Smooth muscle cell (in vitro differentiated cells): ENCODE data around the gene SYCN. TPM values are rescaled to one million over a fixed set of nuclear protein-coding genes. Genes with fewer than 3 reads are reported as not detected.

Experiments used
- DNase-seq: peaks from one replicate; lab custom pipeline; 2025; ENCODE audit not compliant: unreplicated experiment; lab: John Stamatoyannopoulos, UW
- H2AFZ ChIP-seq: fragments of 200-600 bp; sonication (generic); 2 replicates; pipeline ENCODE4 v1.6.0; 2016; ENCODE audit warnings: antibody characterized with exemption, low read depth, mild to moderate bottlenecking
- H3F3A ChIP-seq: fragments of 200-600 bp; sonication (generic); 2 replicates; pipeline ENCODE4 v1.6.0; 2017; ENCODE audit warnings: antibody characterized with exemption, low read depth
- H3K27ac ChIP-seq: fragments of 200-600 bp; sonication (generic); 2 replicates; pipeline ENCODE4 v1.5.1; 2016; ENCODE audit warnings: low read depth, mild to moderate bottlenecking
- H3K27me3 ChIP-seq: fragments of 200-600 bp; sonication (generic); 2 replicates; pipeline ENCODE4 v1.6.1; 2016; ENCODE audit warnings: low read depth, mild to moderate bottlenecking
- H3K36me3 ChIP-seq: fragments of 200-600 bp; sonication (generic); 2 replicates; pipeline ENCODE4 v1.5.1; 2016; ENCODE audit warnings: low read depth
- H3K4me1 ChIP-seq: fragments of 200-600 bp; sonication (generic); 2 replicates; pipeline ENCODE4 v1.5.1; 2016; ENCODE audit warnings: low read depth
- H3K4me2 ChIP-seq: fragments of 200-600 bp; sonication (generic); 2 replicates; pipeline ENCODE4 v1.6.0; 2016; ENCODE audit warnings: mild to moderate bottlenecking
- H3K4me3 ChIP-seq: fragments of 200-600 bp; sonication (generic); 2 replicates; pipeline ENCODE4 v1.5.1; 2016; ENCODE audit warnings: mild to moderate bottlenecking
- H3K79me2 ChIP-seq: fragments of 200-600 bp; sonication (generic); 2 replicates; pipeline ENCODE4 v1.6.0; 2016; ENCODE audit warnings: low read depth, mild to moderate bottlenecking
- H3K9ac ChIP-seq: fragments of 200-600 bp; sonication (generic); 2 replicates; pipeline ENCODE4 v1.6.0; 2016; ENCODE audit warnings: low read depth
- H3K9me3 ChIP-seq: fragments of 200-600 bp; sonication (generic); replicated peaks from 2 replicates; pipeline ENCODE4 v1.5.1; 2016; ENCODE audit warnings: low read depth
- H4K20me1 ChIP-seq: fragments of 200-600 bp; sonication (generic); 2 replicates; pipeline ENCODE4 v1.6.0; 2016; ENCODE audit warnings: low read depth
- WGBS: methylation state at CpG from one replicate; pipeline ENCODE4 v1.1.7; 2016; ENCODE audit warnings: low lambda C conversion rate; 5-methylcytosine and 5-hydroxymethylcytosine counted together
- polyA plus RNA-seq: library from polyadenylated mRNA; unstranded; fragments of >200 nt; fragmentation: Nextera tagmentation; extraction: Ambion mirVana; gene quantifications from 2 replicates; pipeline ENCODE4 v1.2.1, GENCODE V29; 2016
- total RNA-seq: library from RNA; depleted of rRNA; stranded (reverse); fragments of >200 nt; gene quantifications from 2 replicates; pipeline ENCODE4 v1.2.3, GENCODE V29; 2014
- TF ChIP-seq, protein P1 (sequence below): fragments of 200-600 bp; sonication (generic); IDR thresholded peaks from 2 replicates; pipeline ENCODE4 v1.5.1; 2017; ENCODE audit warnings: borderline replicate concordance, mild to moderate bottlenecking, antibody characterized with exemption; ENCODE audit not compliant: insufficient read depth, poor library complexity, severe bottlenecking

Gene SYCN
- total and polyA plus RNA-seq, 2 experiments from 2014 or later, result not detected

DNA sequence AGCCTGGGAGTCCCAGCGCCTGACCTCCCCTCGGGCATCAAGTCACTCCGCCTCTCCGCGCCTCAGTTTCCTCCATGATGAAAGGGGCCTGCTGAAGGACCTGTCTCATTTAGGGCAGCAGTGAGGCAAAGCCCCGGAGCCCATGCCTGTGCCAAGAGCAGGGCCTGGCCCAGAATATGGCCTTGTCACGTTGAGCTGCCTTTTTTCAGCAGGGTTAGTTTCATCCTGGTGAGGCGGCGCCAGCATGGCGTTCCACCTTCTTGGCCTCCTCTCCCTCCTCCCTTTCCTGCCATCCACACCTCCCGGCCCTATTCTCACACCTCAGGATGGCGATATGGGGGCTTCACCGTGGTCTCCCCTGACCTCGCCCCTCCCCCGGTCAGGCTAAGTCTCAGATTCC is 48.3 kb downstream of the SYCN start:
- H3K4me2 ChIP-seq, result peak overlapping the region; percentile 79
- no peak overlapping the region for H2AFZ ChIP-seq
- H4K20me1 ChIP-seq, result peaks cover 88% of the 10 kb centered on the region
- peaks cover 16% of the 10 kb centered on the region for H3K4me1 ChIP-seq
- H3K27me3 ChIP-seq, result no peaks in the 10 kb centered on the region
- H3K9me3 ChIP-seq, result no peaks in the 10 kb centered on the region
- WGBS, result 96% methylated on average over 15 of the region's 15 CpGs
- H3K27ac ChIP-seq, result no peak overlapping the region
- TF ChIP-seq, protein P1, sequence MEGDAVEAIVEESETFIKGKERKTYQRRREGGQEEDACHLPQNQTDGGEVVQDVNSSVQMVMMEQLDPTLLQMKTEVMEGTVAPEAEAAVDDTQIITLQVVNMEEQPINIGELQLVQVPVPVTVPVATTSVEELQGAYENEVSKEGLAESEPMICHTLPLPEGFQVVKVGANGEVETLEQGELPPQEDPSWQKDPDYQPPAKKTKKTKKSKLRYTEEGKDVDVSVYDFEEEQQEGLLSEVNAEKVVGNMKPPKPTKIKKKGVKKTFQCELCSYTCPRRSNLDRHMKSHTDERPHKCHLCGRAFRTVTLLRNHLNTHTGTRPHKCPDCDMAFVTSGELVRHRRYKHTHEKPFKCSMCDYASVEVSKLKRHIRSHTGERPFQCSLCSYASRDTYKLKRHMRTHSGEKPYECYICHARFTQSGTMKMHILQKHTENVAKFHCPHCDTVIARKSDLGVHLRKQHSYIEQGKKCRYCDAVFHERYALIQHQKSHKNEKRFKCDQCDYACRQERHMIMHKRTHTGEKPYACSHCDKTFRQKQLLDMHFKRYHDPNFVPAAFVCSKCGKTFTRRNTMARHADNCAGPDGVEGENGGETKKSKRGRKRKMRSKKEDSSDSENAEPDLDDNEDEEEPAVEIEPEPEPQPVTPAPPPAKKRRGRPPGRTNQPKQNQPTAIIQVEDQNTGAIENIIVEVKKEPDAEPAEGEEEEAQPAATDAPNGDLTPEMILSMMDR, result no peak
- DNase-seq, result no peak
- no peak overlapping the region for H3K4me3 ChIP-seq
- no peak overlapping the region for H3K9ac ChIP-seq
- no peaks in the 10 kb centered on the region for H3K36me3 ChIP-seq
- peaks cover 47% of the 10 kb centered on the region for H3K79me2 ChIP-seq
- peaks cover 7% of the 10 kb centered on the region for H3F3A ChIP-seq

DNA sequence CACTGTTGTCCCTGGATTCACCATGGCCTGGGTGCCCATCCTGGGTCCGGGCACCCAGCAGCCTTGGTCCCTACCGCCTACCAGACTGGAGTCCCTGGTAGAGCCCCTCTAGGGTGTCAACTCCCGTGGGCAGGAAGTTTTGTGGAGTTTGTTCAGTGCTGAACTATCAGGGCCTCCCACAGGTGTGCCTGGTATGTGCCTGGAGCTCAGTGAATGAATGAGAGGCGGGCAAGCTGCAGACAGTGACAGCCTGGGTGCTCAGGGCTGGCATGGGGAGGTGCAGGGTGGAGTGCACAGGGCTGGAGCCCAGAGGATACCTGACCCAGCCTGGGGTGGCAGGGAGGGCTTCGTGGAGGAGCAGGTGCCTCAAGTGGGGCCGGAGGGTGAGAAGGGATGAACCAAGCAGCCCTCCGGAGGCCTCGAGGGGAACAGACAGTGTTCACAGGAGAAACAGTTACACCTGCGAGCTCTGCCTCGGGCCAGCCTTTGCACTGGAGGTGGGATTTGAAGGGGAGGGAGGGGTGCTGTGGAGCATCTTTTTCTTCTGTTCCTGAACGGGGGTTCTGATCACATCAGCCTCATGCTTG is 48.9 kb downstream of the SYCN start:
- peaks cover 53% of the 10 kb centered on the region for H3K79me2 ChIP-seq

DNA sequence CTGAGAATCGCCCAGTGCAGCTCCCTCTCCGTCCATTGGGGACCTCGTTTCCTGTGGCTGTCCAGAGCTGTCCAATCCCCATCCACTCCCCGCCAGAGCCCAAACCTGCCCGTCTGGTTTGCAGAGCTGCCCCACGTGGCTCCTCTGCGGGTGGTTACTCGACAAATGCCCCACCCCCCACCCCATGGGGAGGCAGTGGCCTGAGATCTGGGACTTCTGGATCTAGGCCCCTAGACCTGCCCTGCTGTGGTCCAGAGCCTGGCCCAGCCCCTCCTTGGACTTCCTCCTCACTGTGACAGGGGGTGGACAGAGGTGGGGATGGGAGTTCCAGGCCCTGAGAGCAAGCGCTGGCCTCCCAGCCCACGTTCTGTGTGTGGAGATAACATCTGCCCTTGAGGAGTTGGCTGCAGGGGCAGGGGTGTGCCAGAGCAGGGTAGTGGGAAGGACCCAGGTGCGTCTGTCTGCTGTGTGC is 49.4 kb downstream of the SYCN start:
- Histone ChIP-seq H3K9me3 (no peaks in the 10 kb centered on the region), H2AFZ (no peak overlapping the region), H3K36me3 (no peaks in the 10 kb centered on the region), H3K27ac (peak overlapping the region; percentile 47), H3K4me2 (no peak overlapping the region), H3K4me1 (peaks cover 16% of the 10 kb centered on the region), H4K20me1 (peaks cover 87% of the 10 kb centered on the region), H3K79me2 (peaks cover 58% of the 10 kb centered on the region), H3F3A (no peaks in the 10 kb centered on the region), H3K27me3 (no peaks in the 10 kb centered on the region), H3K4me3 (no peak overlapping the region), H3K9ac (no peak overlapping the region)
- WGBS, result 57% methylated on average over 11 of the region's 11 CpGs
- DNase-seq, result no peak
- TF ChIP-seq, protein P1, result no peak

More for the DNA sequence above, 48.9 kb downstream of the SYCN start:
- 85% methylated on average over 11 of the region's 11 CpGs for WGBS
- Histone ChIP-seq H3K4me3 (no peak overlapping the region), H3K4me2 (no peak overlapping the region), H2AFZ (no peak overlapping the region), H3F3A (peaks cover 5% of the 10 kb centered on the region), H3K4me1 (peaks cover 16% of the 10 kb centered on the region), H4K20me1 (peaks cover 87% of the 10 kb centered on the region), H3K27ac (peak overlapping the region; percentile 47), H3K27me3 (no peaks in the 10 kb centered on the region), H3K9ac (no peak overlapping the region), H3K9me3 (no peaks in the 10 kb centered on the region), H3K36me3 (no peaks in the 10 kb centered on the region)
- no peak for DNase-seq
- TF ChIP-seq, protein P1, result no peak

DNA sequence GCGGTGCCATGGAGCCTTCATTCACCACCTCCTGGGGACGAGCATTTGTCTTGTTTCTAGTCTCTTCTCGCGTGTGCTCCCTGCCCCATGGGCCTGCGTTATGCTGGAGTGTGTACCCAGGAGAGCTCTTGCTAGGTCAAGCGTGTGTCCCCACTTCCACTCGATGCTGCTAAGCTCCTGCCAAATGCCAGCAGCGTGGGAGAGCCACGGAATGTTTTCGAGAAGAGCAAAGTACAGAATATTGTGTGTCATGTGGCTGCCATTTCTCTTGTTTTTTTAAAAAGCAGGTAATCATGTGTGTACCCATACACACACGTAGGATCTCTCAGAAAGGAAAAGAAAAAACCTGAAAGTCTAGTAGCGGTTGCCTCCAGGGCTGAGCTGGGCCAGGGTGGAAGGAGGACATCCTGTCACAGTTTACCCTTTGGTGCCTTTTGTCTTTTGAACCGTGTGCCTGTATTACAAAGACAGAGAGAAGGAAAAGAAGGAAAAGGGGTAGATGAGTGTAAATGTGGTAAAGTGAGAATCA is 49.9 kb downstream of the SYCN start:
- Histone ChIP-seq H2AFZ (no peak overlapping the region), H4K20me1 (peaks cover 87% of the 10 kb centered on the region), H3K4me3 (no peak overlapping the region), H3K79me2 (peaks cover 59% of the 10 kb centered on the region), H3K4me1 (peaks cover 16% of the 10 kb centered on the region), H3K27me3 (no peaks in the 10 kb centered on the region), H3K9me3 (no peaks in the 10 kb centered on the region), H3K27ac (peak overlapping the region; percentile 47), H3K9ac (no peak overlapping the region), H3K4me2 (peak overlapping the region; percentile 26), H3F3A (no peaks in the 10 kb centered on the region), H3K36me3 (no peaks in the 10 kb centered on the region)
- no peak for DNase-seq
- TF ChIP-seq, protein P1, result no peak
- WGBS, result 80% methylated on average over 13 of the region's 13 CpGs
